Activated CD8-positive, alpha-beta memory T cell treated with anti-CD3 and anti-CD28 coated beads, Interleukin-2, amount 10 ng/mL, durations not matched to agents 7 days and 5 days (primary cell): ENCODE data around the gene SEMA3A. TPM values are rescaled to one million over a fixed set of nuclear protein-coding genes. Genes with fewer than 3 reads are reported as not detected.
"Not testable (repeated sequence)": the region's sequence is repeated elsewhere in the genome, so short reads cannot be mapped to it uniquely, and the experiment has no call there.

Experiments used
- ATAC-seq: fragments of 150-1000 bp; cut with Tn5 transposase; one replicate; pipeline ENCODE4 v1.10.0; 2021; ENCODE audit warnings: moderate library complexity
- CTCF ChIA-PET: fragments of 350-600 bp; sonication (Branson Sonifier 250); formaldehyde crosslinking; loops from one replicate; lab custom pipeline; 2021; ENCODE audit warnings: antibody characterized with exemption; lab: Charles Lee
- DNase-seq: peaks from one replicate; pipeline ENCODE4 v3.0.0-alpha.2; 2020
- H3K27ac Mint-ChIP-seq: one replicate; pipeline ENCODE4 v1.8.0; 2021; ENCODE audit warnings: mild to moderate bottlenecking, mixed read lengths
- H3K27me3 Mint-ChIP-seq: one replicate; pipeline ENCODE4 v1.8.0; 2021; ENCODE audit warnings: mixed read lengths
- H3K36me3 Mint-ChIP-seq: one replicate; pipeline ENCODE4 v1.8.0; 2021; ENCODE audit warnings: mild to moderate bottlenecking, mixed read lengths
- H3K4me1 Mint-ChIP-seq: one replicate; pipeline ENCODE4 v1.8.0; 2021; ENCODE audit warnings: mixed read lengths
- H3K4me3 Mint-ChIP-seq: one replicate; pipeline ENCODE4 v1.8.0; 2021; ENCODE audit warnings: mild to moderate bottlenecking, moderate library complexity, mixed read lengths
- H3K9me3 Mint-ChIP-seq: one replicate; pipeline ENCODE4 v1.8.0; 2022; ENCODE audit warnings: low read depth, mixed read lengths
- total RNA-seq, 2 experiments: library from RNA; stranded (reverse); gene quantifications; one replicate each; pipeline ENCODE4 v1.2.3, GENCODE V29; 2021

Gene SEMA3A
- total RNA-seq, 2 experiments from 2014 or later = 0.82 to 1.4 TPM

GRCh38 chr7:84161398-84161797 is 33.2 kb downstream of the SEMA3A start:
- CTCF ChIA-PET = no interaction called here
- no peak for ATAC-seq
- Mint-ChIP-seq H3K4me1 (no peaks in the 10 kb centered on the region), H3K4me3 (no peak overlapping the region), H3K27me3 (no peaks in the 10 kb centered on the region), H3K27ac (no peak overlapping the region), H3K36me3 (no peaks in the 10 kb centered on the region), H3K9me3 (peaks cover 2% of the 10 kb centered on the region)
- DNase-seq = no peak

GRCh38 chr7:84159435-84159834 is 35.2 kb downstream of the SEMA3A start:
- no peak overlapping the region for H3K27ac Mint-ChIP-seq
- ATAC-seq = no peak
- CTCF ChIA-PET = no interaction called here
- H3K4me3 Mint-ChIP-seq = no peak overlapping the region
- H3K9me3 Mint-ChIP-seq = peaks cover 7% of the 10 kb centered on the region
- no peak for DNase-seq
- no peaks in the 10 kb centered on the region for H3K27me3 Mint-ChIP-seq
- no peaks in the 10 kb centered on the region for H3K4me1 Mint-ChIP-seq
- H3K36me3 Mint-ChIP-seq = no peaks in the 10 kb centered on the region

- CTCF ChIA-PET = no interaction called here
These were observed 37.4 kb downstream of the SEMA3A start for GRCh38 chr7:84157171-84157570.

GRCh38 chr7:84154991-84155781 is 39.4 kb downstream of the SEMA3A start:
- Mint-ChIP-seq H3K27me3 (no peaks in the 10 kb centered on the region), H3K4me1 (no peaks in the 10 kb centered on the region), H3K36me3 (no peaks in the 10 kb centered on the region), H3K27ac (no peak overlapping the region), H3K9me3 (peaks cover 7% of the 10 kb centered on the region), H3K4me3 (no peak overlapping the region)
- no peak for ATAC-seq
- DNase-seq = no peak
- CTCF ChIA-PET = no interaction called here

More at GRCh38 chr7:84157171-84157570, 37.4 kb downstream of the SEMA3A start:
- DNase-seq (no peak), ATAC-seq (no peak)
- Mint-ChIP-seq H3K4me1 (no peaks in the 10 kb centered on the region), H3K27ac (no peak overlapping the region), H3K4me3 (no peak overlapping the region), H3K27me3 (no peaks in the 10 kb centered on the region), H3K9me3 (peaks cover 7% of the 10 kb centered on the region), H3K36me3 (no peaks in the 10 kb centered on the region)

GRCh38 chr7:84152995-84153394 is 41.6 kb downstream of the SEMA3A start:
- H3K27ac Mint-ChIP-seq = no peak overlapping the region
- H3K27me3 Mint-ChIP-seq = no peaks in the 10 kb centered on the region
- H3K9me3 Mint-ChIP-seq = peaks cover 10% of the 10 kb centered on the region
- no peak for ATAC-seq
- CTCF ChIA-PET = no interaction called here
- H3K4me3 Mint-ChIP-seq = no peak overlapping the region
- DNase-seq = no peak
- no peaks in the 10 kb centered on the region for H3K36me3 Mint-ChIP-seq
- H3K4me1 Mint-ChIP-seq = no peaks in the 10 kb centered on the region

GRCh38 chr7:84150370-84150769 is 44.2 kb downstream of the SEMA3A start:
- H3K4me1 Mint-ChIP-seq, H3K4me3 Mint-ChIP-seq, ATAC-seq, CTCF ChIA-PET, H3K9me3 Mint-ChIP-seq, DNase-seq, H3K27ac Mint-ChIP-seq, H3K36me3 Mint-ChIP-seq, H3K27me3 Mint-ChIP-seq: not testable (repeated sequence)

- ATAC-seq = no peak
- CTCF ChIA-PET = no interaction called here
- peaks cover 3% of the 10 kb centered on the region for H3K9me3 Mint-ChIP-seq
- no peaks in the 10 kb centered on the region for H3K27me3 Mint-ChIP-seq
- H3K27ac Mint-ChIP-seq = no peak overlapping the region
- H3K36me3 Mint-ChIP-seq = no peaks in the 10 kb centered on the region
- no peak for DNase-seq
- no peaks in the 10 kb centered on the region for H3K4me1 Mint-ChIP-seq
- no peak overlapping the region for H3K4me3 Mint-ChIP-seq
These were observed 45.0 kb downstream of the SEMA3A start for GRCh38 chr7:84149573-84149972.

GRCh38 chr7:84145892-84146291 is 48.7 kb downstream of the SEMA3A start:
- no peaks in the 10 kb centered on the region for H3K36me3 Mint-ChIP-seq
- CTCF ChIA-PET = no interaction called here
- H3K4me1 Mint-ChIP-seq = no peaks in the 10 kb centered on the region
- no peak overlapping the region for H3K4me3 Mint-ChIP-seq
- DNase-seq (no peak), ATAC-seq (no peak)
- H3K27ac Mint-ChIP-seq = no peak overlapping the region
- no peaks in the 10 kb centered on the region for H3K27me3 Mint-ChIP-seq
- peaks cover 3% of the 10 kb centered on the region for H3K9me3 Mint-ChIP-seq

- peaks cover 3% of the 10 kb centered on the region for H3K9me3 Mint-ChIP-seq
- no peaks in the 10 kb centered on the region for H3K4me1 Mint-ChIP-seq
- H3K4me3 Mint-ChIP-seq = no peak overlapping the region
- CTCF ChIA-PET = no interaction called here
- no peak overlapping the region for H3K27ac Mint-ChIP-seq
- H3K27me3 Mint-ChIP-seq = no peaks in the 10 kb centered on the region
- H3K36me3 Mint-ChIP-seq = no peaks in the 10 kb centered on the region
- ATAC-seq (no peak), DNase-seq (no peak)
These were observed 49.7 kb downstream of the SEMA3A start for GRCh38 chr7:84144935-84145334.

GRCh38 chr7:84144480-84144879 is 50.1 kb downstream of the SEMA3A start:
- Mint-ChIP-seq H3K9me3 (peaks cover 3% of the 10 kb centered on the region), H3K27me3 (no peaks in the 10 kb centered on the region), H3K4me1 (no peaks in the 10 kb centered on the region), H3K4me3 (no peak overlapping the region), H3K27ac (no peak overlapping the region), H3K36me3 (no peaks in the 10 kb centered on the region)
- CTCF ChIA-PET = no interaction called here
- no peak for DNase-seq
- ATAC-seq = no peak

GRCh38 chr7:84142726-84143125 is 51.9 kb downstream of the SEMA3A start:
- H3K27me3 Mint-ChIP-seq = no peaks in the 10 kb centered on the region
- DNase-seq (no peak), ATAC-seq (no peak)
- no peaks in the 10 kb centered on the region for H3K9me3 Mint-ChIP-seq
- no peaks in the 10 kb centered on the region for H3K36me3 Mint-ChIP-seq
- no peak overlapping the region for H3K27ac Mint-ChIP-seq
- H3K4me3 Mint-ChIP-seq = no peak overlapping the region
- H3K4me1 Mint-ChIP-seq = no peaks in the 10 kb centered on the region
- CTCF ChIA-PET = no interaction called here

- no peaks in the 10 kb centered on the region for H3K4me1 Mint-ChIP-seq
- no peaks in the 10 kb centered on the region for H3K27me3 Mint-ChIP-seq
- H3K36me3 Mint-ChIP-seq = no peaks in the 10 kb centered on the region
- H3K9me3 Mint-ChIP-seq = no peaks in the 10 kb centered on the region
- ATAC-seq (no peak), DNase-seq (no peak)
- CTCF ChIA-PET = no interaction called here
- H3K27ac Mint-ChIP-seq = no peak overlapping the region
- no peak overlapping the region for H3K4me3 Mint-ChIP-seq
These were observed 54.4 kb downstream of the SEMA3A start for GRCh38 chr7:84139986-84140729.

GRCh38 chr7:84138411-84138810 is 56.2 kb downstream of the SEMA3A start:
- CTCF ChIA-PET = no interaction called here
- DNase-seq (no peak), ATAC-seq (no peak)
- no peak overlapping the region for H3K27ac Mint-ChIP-seq
- no peaks in the 10 kb centered on the region for H3K4me1 Mint-ChIP-seq
- no peaks in the 10 kb centered on the region for H3K9me3 Mint-ChIP-seq
- no peaks in the 10 kb centered on the region for H3K36me3 Mint-ChIP-seq
- H3K4me3 Mint-ChIP-seq = no peak overlapping the region
- H3K27me3 Mint-ChIP-seq = no peaks in the 10 kb centered on the region

- Mint-ChIP-seq H3K27me3 (no peaks in the 10 kb centered on the region), H3K36me3 (no peaks in the 10 kb centered on the region), H3K27ac (no peak overlapping the region), H3K4me1 (no peaks in the 10 kb centered on the region), H3K9me3 (no peaks in the 10 kb centered on the region), H3K4me3 (no peak overlapping the region)
- ATAC-seq (no peak), DNase-seq (no peak)
- CTCF ChIA-PET = no interaction called here
These were observed 56.8 kb downstream of the SEMA3A start for GRCh38 chr7:84137812-84138211.
